Fibroblast of lung (primary cell): Measurements from ENCODE around the gene AP3S2. TPM values are rescaled to one million over a fixed set of nuclear protein-coding genes. Genes with fewer than 3 reads are reported as not detected.
A peak's percentile ranks its signal among the peaks of the same experiment; 100 is the strongest.

Experiments
- DNase-seq, 2 donors: peaks; one replicate each; pipeline versions ENCODE4 v3.0.0 to v3.0.0-alpha.2; 2010; ENCODE audit warnings: low read depth in 2 of 2
- H2AFZ ChIP-seq: 2 replicates; pipeline ENCODE4 v1.5.1; 2012; ENCODE audit warnings: low read length, control low read depth, inconsistent platforms
- H3K27ac ChIP-seq: 2 replicates; pipeline ENCODE4 v1.5.1; 2011; ENCODE audit warnings: low read length, control low read depth; ENCODE audit not compliant: insufficient read depth
- H3K27me3 ChIP-seq: 2 replicates; pipeline ENCODE4 v1.5.1; 2011; ENCODE audit warnings: mild to moderate bottlenecking, low read length; ENCODE audit not compliant: control insufficient read depth, insufficient read depth
- H3K36me3 ChIP-seq: 2 replicates; pipeline ENCODE4 v1.5.1; 2011; ENCODE audit warnings: low read length; ENCODE audit not compliant: control insufficient read depth, insufficient read depth
- H3K4me1 ChIP-seq: 2 replicates; pipeline ENCODE4 v1.5.1; 2011; ENCODE audit warnings: low read length; ENCODE audit not compliant: control insufficient read depth, insufficient read depth; ENCODE audit errors: extremely low read depth
- H3K4me2 ChIP-seq: 2 replicates; pipeline ENCODE4 v1.5.1; 2011; ENCODE audit warnings: low read length, control low read depth; ENCODE audit not compliant: insufficient read depth; ENCODE audit errors: extremely low read depth
- H3K4me3 ChIP-seq, 4 experiments: fragments of 200-600 bp in 1 of 4; sonication (generic) in 1 of 4; replicated peaks in 1 of 4; 2 replicates each; pipeline ENCODE4 v1.5.1; 2011 to 2016; ENCODE audit warnings: low read length in 4 of 4, low read depth in 3 of 4, mild to moderate bottlenecking in 3 of 4, control low read depth in 2 of 4, inconsistent platforms in 1 of 4, mixed read lengths in 1 of 4; ENCODE audit not compliant: insufficient read depth in 1 of 4; ENCODE audit errors: control extremely low read depth in 1 of 4
- H3K79me2 ChIP-seq: 2 replicates; pipeline ENCODE4 v1.5.1; 2012; ENCODE audit warnings: mild to moderate bottlenecking, low read length, inconsistent platforms; ENCODE audit not compliant: control insufficient read depth, insufficient read depth
- H3K9ac ChIP-seq: 2 replicates; pipeline ENCODE4 v1.5.1; 2011; ENCODE audit warnings: mild to moderate bottlenecking, low read length, control low read depth; ENCODE audit not compliant: insufficient read depth
- H3K9me3 ChIP-seq: 2 replicates; pipeline ENCODE4 v1.5.1; 2012; ENCODE audit warnings: low read depth, low read length; ENCODE audit not compliant: control insufficient read depth, insufficient read depth
- H4K20me1 ChIP-seq: 2 replicates; pipeline ENCODE4 v1.5.1; 2011; ENCODE audit warnings: low read length; ENCODE audit not compliant: control insufficient read depth, insufficient read depth; ENCODE audit errors: extremely low read depth
- EZH2 ChIP-seq: IDR thresholded peaks from 2 replicates; pipeline ENCODE4 v1.5.1; 2012; ENCODE audit warnings: low read length, control low read depth, mild to moderate bottlenecking; ENCODE audit errors: missing control alignments
- polyA plus RNA-seq, 2 donors: library from polyadenylated mRNA; depleted of rRNA in 1 of 2; stranded (reverse) in 1 of 2; unstranded in 1 of 2; fragments of >200 nt; gene quantifications; 2 replicates each; pipeline ENCODE4 v1.2.1, GENCODE V29; 2011 to 2012; ENCODE audit warnings: missing spikeins in 1 of 2
- total RNA-seq: library from RNA; depleted of rRNA; stranded (reverse); fragments of >200 nt; gene quantifications from 2 replicates; pipeline ENCODE4 v1.2.1, GENCODE V29; 2014
- TF ChIP-seq, protein P1 (sequence below), 2 donors: IDR thresholded peaks in 1 of 2; conservative IDR thresholded peaks in 1 of 2; 1 replicate in 1 of 2; 2 replicates in 1 of 2; pipeline ENCODE4 v1.5.1; 2011 to 2012; ENCODE audit warnings: low read length in 2 of 2, control low read depth in 1 of 2, inconsistent platforms in 1 of 2, low read depth in 1 of 2, mild to moderate bottlenecking in 1 of 2

AP3S2 gene
- total and polyA plus RNA-seq, 2 donors (not counting 1 experiment from before 2014, with no cell fraction given), result 54.4 to 69.5 TPM

DNA sequence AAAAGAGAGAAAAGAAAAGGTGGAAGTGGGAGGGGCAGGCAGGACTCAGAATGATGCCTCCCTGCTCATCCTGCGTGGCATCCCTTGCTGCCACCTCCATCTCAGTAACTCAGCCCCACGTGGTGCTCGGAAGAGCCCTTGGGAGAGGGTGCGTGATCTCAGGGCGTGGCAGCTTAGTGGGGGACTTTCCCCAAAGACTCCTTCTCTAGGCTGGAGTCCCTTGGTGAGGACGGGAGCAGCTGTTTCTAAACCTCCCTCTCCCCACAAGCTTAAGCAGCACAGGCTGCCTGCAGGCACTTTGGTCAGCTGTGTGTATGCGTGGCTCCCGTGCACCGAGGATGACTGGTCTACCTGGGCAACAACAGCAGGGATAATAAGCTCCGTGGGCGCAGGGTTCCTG lies 71.8 kb downstream of the AP3S2 start:
- H4K20me1 ChIP-seq, result no peaks in the 10 kb centered on the region
- peaks cover 29% of the 10 kb centered on the region for H3K4me1 ChIP-seq
- no peaks in the 10 kb centered on the region for H3K36me3 ChIP-seq
- H3K9me3 ChIP-seq, result no peaks in the 10 kb centered on the region
- H3K27me3 ChIP-seq, result no peaks in the 10 kb centered on the region
- H2AFZ ChIP-seq, result no peak overlapping the region
- no peak for DNase-seq
- H3K9ac ChIP-seq, result no peak overlapping the region
- TF ChIP-seq, protein P1, sequence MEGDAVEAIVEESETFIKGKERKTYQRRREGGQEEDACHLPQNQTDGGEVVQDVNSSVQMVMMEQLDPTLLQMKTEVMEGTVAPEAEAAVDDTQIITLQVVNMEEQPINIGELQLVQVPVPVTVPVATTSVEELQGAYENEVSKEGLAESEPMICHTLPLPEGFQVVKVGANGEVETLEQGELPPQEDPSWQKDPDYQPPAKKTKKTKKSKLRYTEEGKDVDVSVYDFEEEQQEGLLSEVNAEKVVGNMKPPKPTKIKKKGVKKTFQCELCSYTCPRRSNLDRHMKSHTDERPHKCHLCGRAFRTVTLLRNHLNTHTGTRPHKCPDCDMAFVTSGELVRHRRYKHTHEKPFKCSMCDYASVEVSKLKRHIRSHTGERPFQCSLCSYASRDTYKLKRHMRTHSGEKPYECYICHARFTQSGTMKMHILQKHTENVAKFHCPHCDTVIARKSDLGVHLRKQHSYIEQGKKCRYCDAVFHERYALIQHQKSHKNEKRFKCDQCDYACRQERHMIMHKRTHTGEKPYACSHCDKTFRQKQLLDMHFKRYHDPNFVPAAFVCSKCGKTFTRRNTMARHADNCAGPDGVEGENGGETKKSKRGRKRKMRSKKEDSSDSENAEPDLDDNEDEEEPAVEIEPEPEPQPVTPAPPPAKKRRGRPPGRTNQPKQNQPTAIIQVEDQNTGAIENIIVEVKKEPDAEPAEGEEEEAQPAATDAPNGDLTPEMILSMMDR (conservative IDR thresholded peaks at IDR 0.05 in 1 of 2, IDR thresholded peaks at IDR 0.05 in 1 of 2; ENCODE audit: low read depth in 1 of 2, low read length in 2 of 2), result no peak
- TF ChIP-seq EZH2, result no peak
- no peak overlapping the region for H3K27ac ChIP-seq
- no peak overlapping the region for H3K4me2 ChIP-seq
- H3K4me3 ChIP-seq, result no peak overlapping the region
- H3K79me2 ChIP-seq, result no peaks in the 10 kb centered on the region

DNA sequence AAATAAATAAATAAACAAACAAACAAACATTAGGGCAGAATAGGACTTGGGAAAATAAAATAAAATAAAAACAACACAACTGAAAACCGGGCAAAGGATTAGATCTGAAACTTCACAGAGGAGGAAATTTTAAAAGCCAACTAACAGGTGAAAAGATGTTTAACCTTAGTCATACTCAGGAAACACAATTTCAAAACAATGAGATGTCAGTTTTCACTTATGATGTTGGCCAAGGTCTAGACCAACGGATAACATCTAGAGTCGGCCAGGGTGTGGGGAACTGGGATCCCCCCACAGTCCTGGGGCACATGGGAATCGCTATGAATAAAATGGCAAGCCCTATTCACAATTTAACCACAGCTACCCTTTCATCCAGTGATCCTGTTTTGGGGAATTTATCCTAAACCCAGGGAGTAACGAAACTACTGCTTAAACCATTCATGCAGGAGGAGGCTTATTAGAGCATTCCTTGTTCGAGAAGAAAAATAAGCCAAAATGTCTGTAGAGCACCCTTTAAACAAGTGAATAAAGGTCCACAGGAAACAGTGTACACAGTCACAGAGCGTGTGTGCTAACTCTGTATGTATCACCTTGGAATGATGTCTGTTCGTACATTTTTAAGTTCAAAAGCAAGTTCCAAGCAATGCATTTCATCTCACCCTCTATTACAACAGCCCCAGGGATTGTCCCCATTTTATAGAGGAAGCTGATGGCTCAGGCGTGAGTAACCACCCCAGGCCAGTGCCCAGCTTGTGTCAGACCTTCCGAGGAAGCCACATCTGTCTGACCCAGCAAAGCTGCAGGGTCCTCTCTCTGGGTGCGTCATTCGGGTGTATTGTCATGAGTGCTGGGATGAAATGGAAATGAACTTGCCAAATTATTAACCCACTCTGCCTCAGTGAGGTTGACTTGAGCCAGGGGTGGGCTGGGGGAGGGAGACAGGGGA lies 72.9 kb downstream of the AP3S2 start:
- Histone ChIP-seq H3K9me3 (no peaks in the 10 kb centered on the region), H3K36me3 (no peaks in the 10 kb centered on the region), H3K4me3 (peak overlapping the region in 1 of 4 experiments; percentile 20), H3K27me3 (no peaks in the 10 kb centered on the region), H3K4me2 (peak overlapping the region; percentile 57), H3K79me2 (no peaks in the 10 kb centered on the region), H3K4me1 (peaks cover 29% of the 10 kb centered on the region), H3K9ac (no peak overlapping the region), H2AFZ (peak overlapping the region; percentile 55), H4K20me1 (no peaks in the 10 kb centered on the region), H3K27ac (peak overlapping the region; percentile 50)
- TF ChIP-seq EZH2, result no peak
- TF ChIP-seq, protein P1 (conservative IDR thresholded peaks at IDR 0.05 in 1 of 2, IDR thresholded peaks at IDR 0.05 in 1 of 2; ENCODE audit: low read depth in 1 of 2, low read length in 2 of 2), result no peak
- DNase-seq, result peak; percentile 73 to 76

DNA sequence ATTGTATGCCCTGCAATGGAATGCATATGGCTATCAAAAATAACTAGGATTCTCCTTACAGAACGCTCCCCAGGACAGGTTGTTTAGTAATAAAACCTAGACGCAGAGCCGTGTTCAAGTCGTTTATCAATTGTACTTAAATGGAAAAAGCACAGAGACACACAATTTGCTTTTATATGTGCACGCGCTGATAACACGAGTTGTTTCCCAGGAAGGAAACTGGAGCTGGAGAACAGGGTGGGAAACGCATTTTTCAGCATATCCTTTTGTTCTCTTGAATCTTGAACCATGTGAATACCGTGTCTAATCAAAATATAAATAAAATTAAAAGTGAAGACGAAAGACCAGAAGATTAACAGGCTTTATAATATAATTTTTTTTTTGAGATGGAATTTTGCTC lies 75.5 kb downstream of the AP3S2 start:
- Histone ChIP-seq H3K4me1 (peaks cover 25% of the 10 kb centered on the region), H2AFZ (no peak overlapping the region), H3K9me3 (no peaks in the 10 kb centered on the region), H3K9ac (no peak overlapping the region), H3K4me2 (no peak overlapping the region), H3K4me3 (no peak overlapping the region), H3K27me3 (no peaks in the 10 kb centered on the region), H3K79me2 (peaks cover 12% of the 10 kb centered on the region), H4K20me1 (no peaks in the 10 kb centered on the region), H3K27ac (no peak overlapping the region), H3K36me3 (no peaks in the 10 kb centered on the region)
- TF ChIP-seq, protein P1 (conservative IDR thresholded peaks at IDR 0.05 in 1 of 2, IDR thresholded peaks at IDR 0.05 in 1 of 2; ENCODE audit: low read depth in 1 of 2, low read length in 2 of 2), result no peak
- no peak for TF ChIP-seq EZH2
- no peak for DNase-seq
